ENCODE measurements around the gene B3GNT7. TPM values are rescaled to one million over a fixed set of nuclear protein-coding genes. Genes with fewer than 3 reads are reported as not detected.
A peak's percentile ranks its signal among the peaks of the same experiment; 100 is the strongest.

The B3GNT7 gene
- total RNA-seq, 1 experiment from 2014 or later: 83.3 TPM

GRCh38 chr2:231423176-231423575, 27.7 kb downstream of the B3GNT7 start:
- Histone ChIP-seq H3K27me3 (ENCODE audit: control insufficient read depth, insufficient read depth, low read length) (no peaks in the 10 kb centered on the region), H3K27ac (ENCODE audit: low read length) (no peak overlapping the region), H3K36me3 (ENCODE audit: control insufficient read depth, insufficient read depth, low read length) (no peaks in the 10 kb centered on the region), H3K4me3 (ENCODE audit: low read depth in 2 of 2, low read length in 2 of 2) (no peak overlapping the region), H3K4me1 (ENCODE audit: control insufficient read depth, insufficient read depth, low read length) (peaks cover 10% of the 10 kb centered on the region), H3K9me3 (ENCODE audit: control insufficient read depth, insufficient read depth, low read depth, low read length) (no peaks in the 10 kb centered on the region)
- ChIA-PET POLR2A (interaction anchor here (0.7 kb wide), 1 partner anchor 386 kb away, joined by 3 read pairs; the partner anchor contains the start of gene C2orf72), CTCF (no interaction called here)
- intact Hi-C loops (cut with micrococcal nuclease; ENCODE audit: unreplicated experiment): no loop called here
- DNase-seq (ENCODE audit: low read depth, low spot score) (no peak), ATAC-seq (no peak)
- TF ChIP-seq, protein P1, sequence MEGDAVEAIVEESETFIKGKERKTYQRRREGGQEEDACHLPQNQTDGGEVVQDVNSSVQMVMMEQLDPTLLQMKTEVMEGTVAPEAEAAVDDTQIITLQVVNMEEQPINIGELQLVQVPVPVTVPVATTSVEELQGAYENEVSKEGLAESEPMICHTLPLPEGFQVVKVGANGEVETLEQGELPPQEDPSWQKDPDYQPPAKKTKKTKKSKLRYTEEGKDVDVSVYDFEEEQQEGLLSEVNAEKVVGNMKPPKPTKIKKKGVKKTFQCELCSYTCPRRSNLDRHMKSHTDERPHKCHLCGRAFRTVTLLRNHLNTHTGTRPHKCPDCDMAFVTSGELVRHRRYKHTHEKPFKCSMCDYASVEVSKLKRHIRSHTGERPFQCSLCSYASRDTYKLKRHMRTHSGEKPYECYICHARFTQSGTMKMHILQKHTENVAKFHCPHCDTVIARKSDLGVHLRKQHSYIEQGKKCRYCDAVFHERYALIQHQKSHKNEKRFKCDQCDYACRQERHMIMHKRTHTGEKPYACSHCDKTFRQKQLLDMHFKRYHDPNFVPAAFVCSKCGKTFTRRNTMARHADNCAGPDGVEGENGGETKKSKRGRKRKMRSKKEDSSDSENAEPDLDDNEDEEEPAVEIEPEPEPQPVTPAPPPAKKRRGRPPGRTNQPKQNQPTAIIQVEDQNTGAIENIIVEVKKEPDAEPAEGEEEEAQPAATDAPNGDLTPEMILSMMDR (IDR thresholded peaks at IDR 0.05): no peak
- TF ChIP-seq POLR2AphosphoS5 (IDR thresholded peaks at IDR 0.05; ENCODE audit: low read depth, low read length) (no peak), TCF7L2 (IDR thresholded peaks at IDR 0.05; ENCODE audit: low read depth, low read length) (no peak)
- in situ Hi-C loops (cut with HindIII; ENCODE audit: low pct_unique_long_range_greater_than_20kb, low sequenced_read_pairs): loop anchor here (25.0 kb wide), 1 partner anchor 111 kb away; no protein-coding TSS in a partner anchor
- no TSS peak for BruUV-seq (replicated peaks)

DNA sequence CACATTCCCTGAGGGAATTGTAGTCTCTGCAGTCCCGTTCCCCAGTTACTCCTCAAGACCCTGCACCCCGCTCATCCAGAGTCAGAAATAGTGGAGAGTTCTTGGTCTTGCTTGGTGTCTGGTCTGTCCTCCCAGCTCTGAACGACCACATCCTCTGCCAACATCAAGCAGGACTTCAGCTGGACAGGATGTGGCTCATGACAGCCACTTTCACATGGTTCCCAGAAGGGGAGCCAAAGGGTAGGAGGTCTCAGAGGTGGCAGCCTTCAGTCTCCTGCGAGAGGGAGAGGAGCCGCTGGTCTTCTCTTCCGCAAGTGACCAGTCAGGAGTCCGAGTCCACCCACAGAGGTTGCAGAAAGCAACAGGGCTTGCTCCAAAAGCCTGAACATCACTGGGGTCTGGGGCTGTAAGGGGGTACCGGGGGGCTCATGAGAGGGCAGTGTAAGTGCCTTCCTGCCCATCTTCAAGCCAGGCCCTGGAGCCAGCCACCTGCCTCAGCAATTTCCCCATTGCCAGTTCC, 29.8 kb downstream of the B3GNT7 start:
- ATAC-seq (peak; percentile 55), DNase-seq (ENCODE audit: low read depth, low spot score) (no peak)
- Histone ChIP-seq H3K36me3 (ENCODE audit: control insufficient read depth, insufficient read depth, low read length) (no peaks in the 10 kb centered on the region), H3K4me3 (ENCODE audit: low read depth in 2 of 2, low read length in 2 of 2) (no peak overlapping the region), H3K9me3 (ENCODE audit: control insufficient read depth, insufficient read depth, low read depth, low read length) (no peaks in the 10 kb centered on the region), H3K4me1 (ENCODE audit: control insufficient read depth, insufficient read depth, low read length) (peaks cover 10% of the 10 kb centered on the region), H3K27ac (ENCODE audit: low read length) (peak overlapping the region; percentile 27; the same call in 1 of the 2 replicates), H3K27me3 (ENCODE audit: control insufficient read depth, insufficient read depth, low read length) (no peaks in the 10 kb centered on the region)
- ChIA-PET POLR2A (no interaction called here), CTCF (no interaction called here)
- in situ Hi-C loops (cut with HindIII; ENCODE audit: low pct_unique_long_range_greater_than_20kb, low sequenced_read_pairs): no loop called here
- TF ChIP-seq SIN3A (IDR thresholded peaks at IDR 0.05; ENCODE audit: borderline replicate concordance, insufficient read depth, low read depth, low read length) (no peak), TCF7L2 (IDR thresholded peaks at IDR 0.05; ENCODE audit: low read depth, low read length) (no peak), POLR2AphosphoS5 (IDR thresholded peaks at IDR 0.05; ENCODE audit: low read depth, low read length) (no peak)
- TF ChIP-seq, protein P2, sequence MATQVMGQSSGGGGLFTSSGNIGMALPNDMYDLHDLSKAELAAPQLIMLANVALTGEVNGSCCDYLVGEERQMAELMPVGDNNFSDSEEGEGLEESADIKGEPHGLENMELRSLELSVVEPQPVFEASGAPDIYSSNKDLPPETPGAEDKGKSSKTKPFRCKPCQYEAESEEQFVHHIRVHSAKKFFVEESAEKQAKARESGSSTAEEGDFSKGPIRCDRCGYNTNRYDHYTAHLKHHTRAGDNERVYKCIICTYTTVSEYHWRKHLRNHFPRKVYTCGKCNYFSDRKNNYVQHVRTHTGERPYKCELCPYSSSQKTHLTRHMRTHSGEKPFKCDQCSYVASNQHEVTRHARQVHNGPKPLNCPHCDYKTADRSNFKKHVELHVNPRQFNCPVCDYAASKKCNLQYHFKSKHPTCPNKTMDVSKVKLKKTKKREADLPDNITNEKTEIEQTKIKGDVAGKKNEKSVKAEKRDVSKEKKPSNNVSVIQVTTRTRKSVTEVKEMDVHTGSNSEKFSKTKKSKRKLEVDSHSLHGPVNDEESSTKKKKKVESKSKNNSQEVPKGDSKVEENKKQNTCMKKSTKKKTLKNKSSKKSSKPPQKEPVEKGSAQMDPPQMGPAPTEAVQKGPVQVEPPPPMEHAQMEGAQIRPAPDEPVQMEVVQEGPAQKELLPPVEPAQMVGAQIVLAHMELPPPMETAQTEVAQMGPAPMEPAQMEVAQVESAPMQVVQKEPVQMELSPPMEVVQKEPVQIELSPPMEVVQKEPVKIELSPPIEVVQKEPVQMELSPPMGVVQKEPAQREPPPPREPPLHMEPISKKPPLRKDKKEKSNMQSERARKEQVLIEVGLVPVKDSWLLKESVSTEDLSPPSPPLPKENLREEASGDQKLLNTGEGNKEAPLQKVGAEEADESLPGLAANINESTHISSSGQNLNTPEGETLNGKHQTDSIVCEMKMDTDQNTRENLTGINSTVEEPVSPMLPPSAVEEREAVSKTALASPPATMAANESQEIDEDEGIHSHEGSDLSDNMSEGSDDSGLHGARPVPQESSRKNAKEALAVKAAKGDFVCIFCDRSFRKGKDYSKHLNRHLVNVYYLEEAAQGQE (IDR thresholded peaks at IDR 0.05; ENCODE audit: insufficient read depth in 1 of 2, low read depth in 2 of 2, low read length in 1 of 2): no peak
- TF ChIP-seq, protein P1 (IDR thresholded peaks at IDR 0.05): no peak
- intact Hi-C loops (cut with micrococcal nuclease; ENCODE audit: unreplicated experiment): no loop called here
- no TSS peak for BruUV-seq (replicated peaks)

Data from Panc1 (cell line).